ENCODE measurements around the gene CORO6.

DNA sequence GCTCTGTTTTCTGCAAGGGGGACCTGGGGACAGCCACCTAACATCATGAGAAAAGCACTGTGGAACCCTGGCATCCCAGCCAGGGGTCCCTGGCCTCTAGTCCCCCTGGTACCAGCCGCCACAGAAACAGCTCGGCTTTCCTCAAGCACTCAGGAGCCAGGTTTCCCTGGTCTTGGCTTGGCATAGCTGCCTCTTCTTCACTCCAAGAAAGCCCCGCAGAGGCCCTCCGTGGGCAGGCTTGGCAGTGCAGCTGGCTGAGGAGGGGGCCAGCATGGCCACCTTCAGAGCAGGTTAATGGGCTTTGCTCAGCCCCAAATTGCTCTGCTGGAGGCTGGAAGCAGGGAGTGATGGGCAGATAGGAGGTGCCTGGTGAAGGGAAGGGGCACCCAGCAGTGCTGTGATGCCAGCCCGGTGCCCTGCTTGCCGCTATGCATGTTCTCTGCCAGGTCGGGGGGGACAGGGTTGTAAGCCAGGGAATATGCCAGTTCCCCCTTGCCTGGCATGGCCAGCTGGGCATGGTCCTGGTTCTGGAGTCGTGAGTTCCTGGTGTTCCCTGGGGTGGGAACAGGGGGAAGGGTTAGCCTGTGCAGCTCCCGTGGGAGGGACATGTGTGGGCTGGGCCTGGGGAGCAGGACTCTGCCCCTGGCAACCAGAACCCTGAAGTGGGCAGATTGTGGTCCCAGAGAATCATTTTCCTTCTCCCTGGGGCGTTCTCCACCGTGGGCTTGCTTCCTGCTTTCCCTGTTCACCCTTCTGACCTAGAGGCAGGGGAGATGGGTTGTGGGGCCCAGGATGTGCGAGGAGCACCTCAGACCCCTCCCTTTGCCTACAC is 26.6 kb downstream of the CORO6 start:
- TF ChIP-seq POLR2AphosphoS5 (IDR thresholded peaks at IDR 0.05) (no peak), POLR2A (IDR thresholded peaks at IDR 0.05) (no peak), EP300 (IDR thresholded peaks at IDR 0.05) (no peak)
- TF ChIP-seq, protein P1, sequence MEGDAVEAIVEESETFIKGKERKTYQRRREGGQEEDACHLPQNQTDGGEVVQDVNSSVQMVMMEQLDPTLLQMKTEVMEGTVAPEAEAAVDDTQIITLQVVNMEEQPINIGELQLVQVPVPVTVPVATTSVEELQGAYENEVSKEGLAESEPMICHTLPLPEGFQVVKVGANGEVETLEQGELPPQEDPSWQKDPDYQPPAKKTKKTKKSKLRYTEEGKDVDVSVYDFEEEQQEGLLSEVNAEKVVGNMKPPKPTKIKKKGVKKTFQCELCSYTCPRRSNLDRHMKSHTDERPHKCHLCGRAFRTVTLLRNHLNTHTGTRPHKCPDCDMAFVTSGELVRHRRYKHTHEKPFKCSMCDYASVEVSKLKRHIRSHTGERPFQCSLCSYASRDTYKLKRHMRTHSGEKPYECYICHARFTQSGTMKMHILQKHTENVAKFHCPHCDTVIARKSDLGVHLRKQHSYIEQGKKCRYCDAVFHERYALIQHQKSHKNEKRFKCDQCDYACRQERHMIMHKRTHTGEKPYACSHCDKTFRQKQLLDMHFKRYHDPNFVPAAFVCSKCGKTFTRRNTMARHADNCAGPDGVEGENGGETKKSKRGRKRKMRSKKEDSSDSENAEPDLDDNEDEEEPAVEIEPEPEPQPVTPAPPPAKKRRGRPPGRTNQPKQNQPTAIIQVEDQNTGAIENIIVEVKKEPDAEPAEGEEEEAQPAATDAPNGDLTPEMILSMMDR (IDR thresholded peaks at IDR 0.05) = no peak
